ENCODE results near the gene B4GALNT4. TPM values are rescaled to one million over a fixed set of nuclear protein-coding genes. Genes with fewer than 3 reads are reported as not detected.
"Not testable (repeated sequence)": the region's sequence is repeated elsewhere in the genome, so short reads cannot be mapped to it uniquely, and the experiment has no call there.

The B4GALNT4 gene
- total RNA-seq, 1 donor from 2014 or later = 16.4 TPM

DNA sequence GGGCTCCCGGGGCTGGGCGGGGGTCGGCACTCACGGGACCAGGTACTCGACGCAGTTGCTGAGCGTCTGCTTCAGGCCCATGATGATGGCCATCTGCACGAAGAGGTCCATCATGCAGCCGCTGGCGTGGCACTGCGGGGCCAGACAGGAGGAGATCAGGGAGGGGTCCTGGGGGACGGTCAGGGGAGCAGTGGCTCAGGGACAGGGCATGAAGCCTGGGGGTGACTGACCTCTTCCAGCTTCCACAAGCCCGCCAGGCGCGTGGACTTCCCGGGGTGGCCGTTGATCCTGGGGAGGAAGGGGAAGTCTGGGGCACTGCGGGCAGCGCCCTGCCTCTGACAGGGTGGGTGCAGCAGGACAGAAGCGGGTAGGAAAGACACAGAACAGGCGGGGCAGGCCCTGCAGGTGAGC, 51.6 kb downstream of the B4GALNT4 start:
- Histone ChIP-seq H3K36me3 (no peaks in the 10 kb centered on the region), H3K79me2 (ENCODE audit: low read depth) (no peaks in the 10 kb centered on the region), H4K20me1 (ENCODE audit: low read depth) (peaks cover 4% of the 10 kb centered on the region), H2AFZ (replicated peaks) (no peak overlapping the region), H3K4me3 (no peak overlapping the region), H3K9me3 (ENCODE audit: low read depth) (no peaks in the 10 kb centered on the region), H3K27ac (no peak overlapping the region), H3K9ac (no peak overlapping the region), H3K4me1 (peaks cover 5% of the 10 kb centered on the region), H3K27me3 (peaks cover 47% of the 10 kb centered on the region), H3K4me2 (no peak overlapping the region), H3F3A (ENCODE audit: low read depth) (no peaks in the 10 kb centered on the region)
- no peak for DNase-seq (ENCODE audit: low spot score)
- TF ChIP-seq, protein P1, sequence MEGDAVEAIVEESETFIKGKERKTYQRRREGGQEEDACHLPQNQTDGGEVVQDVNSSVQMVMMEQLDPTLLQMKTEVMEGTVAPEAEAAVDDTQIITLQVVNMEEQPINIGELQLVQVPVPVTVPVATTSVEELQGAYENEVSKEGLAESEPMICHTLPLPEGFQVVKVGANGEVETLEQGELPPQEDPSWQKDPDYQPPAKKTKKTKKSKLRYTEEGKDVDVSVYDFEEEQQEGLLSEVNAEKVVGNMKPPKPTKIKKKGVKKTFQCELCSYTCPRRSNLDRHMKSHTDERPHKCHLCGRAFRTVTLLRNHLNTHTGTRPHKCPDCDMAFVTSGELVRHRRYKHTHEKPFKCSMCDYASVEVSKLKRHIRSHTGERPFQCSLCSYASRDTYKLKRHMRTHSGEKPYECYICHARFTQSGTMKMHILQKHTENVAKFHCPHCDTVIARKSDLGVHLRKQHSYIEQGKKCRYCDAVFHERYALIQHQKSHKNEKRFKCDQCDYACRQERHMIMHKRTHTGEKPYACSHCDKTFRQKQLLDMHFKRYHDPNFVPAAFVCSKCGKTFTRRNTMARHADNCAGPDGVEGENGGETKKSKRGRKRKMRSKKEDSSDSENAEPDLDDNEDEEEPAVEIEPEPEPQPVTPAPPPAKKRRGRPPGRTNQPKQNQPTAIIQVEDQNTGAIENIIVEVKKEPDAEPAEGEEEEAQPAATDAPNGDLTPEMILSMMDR (IDR thresholded peaks at IDR 0.05) = no peak
- TF ChIP-seq EZH2 (IDR thresholded peaks at IDR 0.05) (no peak), EZH2phosphoT487 (IDR thresholded peaks at IDR 0.05) (no peak)
- no peak overlapping the region for H3K4me3 Mint-ChIP-seq
- H3K9me3 Mint-ChIP-seq = peaks cover 2% of the 10 kb centered on the region
- no peaks in the 10 kb centered on the region for H3K4me1 Mint-ChIP-seq
- H3K36me3 Mint-ChIP-seq = no peaks in the 10 kb centered on the region
- H3K27ac Mint-ChIP-seq = no peak overlapping the region
- H3K27me3 Mint-ChIP-seq (ENCODE audit: insufficient read depth, low read depth) = peaks cover 25% of the 10 kb centered on the region

DNA sequence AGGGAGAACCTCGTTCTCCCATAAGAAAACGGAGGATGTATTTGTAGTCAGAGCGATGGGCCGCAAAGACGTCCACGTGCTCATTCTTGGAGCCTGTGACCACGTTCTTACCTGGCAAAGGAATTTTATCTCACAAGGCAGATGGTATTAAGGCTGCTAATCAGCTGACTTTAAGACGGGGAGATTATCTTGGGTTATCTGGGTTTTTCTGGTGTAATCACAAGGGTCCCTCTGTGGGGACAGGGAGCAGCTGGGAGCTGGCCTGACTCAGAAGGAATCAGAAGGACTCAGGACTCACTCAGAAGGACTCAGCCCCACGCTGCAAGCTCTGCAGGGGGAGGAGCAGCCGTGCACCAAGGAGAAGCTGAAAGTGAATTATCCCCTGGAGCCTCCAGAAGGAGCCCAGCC, 53.0 kb downstream of the B4GALNT4 start:
- no peaks in the 10 kb centered on the region for H3K36me3 ChIP-seq
- H3K27me3 ChIP-seq = peaks cover 34% of the 10 kb centered on the region
- H3K27ac ChIP-seq = no peak overlapping the region
- Mint-ChIP-seq H3K9me3 (peaks cover 2% of the 10 kb centered on the region), H3K36me3 (no peaks in the 10 kb centered on the region), H3K4me3 (no peak overlapping the region), H3K27me3 (ENCODE audit: insufficient read depth, low read depth) (peaks cover 23% of the 10 kb centered on the region), H3K27ac (no peak overlapping the region), H3K4me1 (no peaks in the 10 kb centered on the region)
- no peak for DNase-seq (ENCODE audit: low spot score)
- H3K4me2 ChIP-seq = no peak overlapping the region
- no peak overlapping the region for H3K9ac ChIP-seq
- no peak overlapping the region for H2AFZ ChIP-seq (replicated peaks)
- H4K20me1 ChIP-seq (ENCODE audit: low read depth) = peaks cover 4% of the 10 kb centered on the region
- no peaks in the 10 kb centered on the region for H3K9me3 ChIP-seq (ENCODE audit: low read depth)
- H3K4me3 ChIP-seq = no peak overlapping the region
- no peaks in the 10 kb centered on the region for H3K79me2 ChIP-seq (ENCODE audit: low read depth)
- H3F3A ChIP-seq (ENCODE audit: low read depth) = no peaks in the 10 kb centered on the region
- H3K4me1 ChIP-seq = no peaks in the 10 kb centered on the region
- TF ChIP-seq, protein P1 (IDR thresholded peaks at IDR 0.05) = no peak
- TF ChIP-seq EZH2phosphoT487 (IDR thresholded peaks at IDR 0.05) = no peak
- TF ChIP-seq EZH2 (IDR thresholded peaks at IDR 0.05) = no peak

DNA sequence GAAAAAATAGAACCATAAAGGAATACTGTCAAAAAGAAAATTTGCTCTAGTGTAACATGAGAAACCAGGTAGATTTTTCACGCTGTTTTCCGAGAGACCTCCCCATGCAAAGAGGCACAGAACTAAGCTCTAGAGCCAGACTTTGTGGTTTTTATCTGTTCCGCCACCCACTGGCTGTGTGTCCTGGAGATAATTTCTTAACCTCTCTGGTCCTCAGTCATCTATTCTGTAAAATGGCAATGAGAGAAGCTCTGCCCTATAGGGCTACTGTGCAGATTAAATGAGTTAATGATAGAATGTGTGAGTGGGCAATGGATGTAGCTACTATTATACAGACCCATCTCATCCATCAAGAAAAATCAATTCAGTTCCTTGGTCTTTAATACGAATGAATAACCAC, 54.9 kb downstream of the B4GALNT4 start:
- H3K9ac ChIP-seq = no peak overlapping the region
- H3K4me1 ChIP-seq = no peaks in the 10 kb centered on the region
- no peak overlapping the region for H2AFZ ChIP-seq (replicated peaks)
- H3K4me3 ChIP-seq = no peak overlapping the region
- H3K79me2 ChIP-seq (ENCODE audit: low read depth) = no peaks in the 10 kb centered on the region
- no peak overlapping the region for H3K4me3 Mint-ChIP-seq
- H3K9me3 Mint-ChIP-seq = peaks cover 2% of the 10 kb centered on the region
- peaks cover 9% of the 10 kb centered on the region for H3K27me3 Mint-ChIP-seq (ENCODE audit: insufficient read depth, low read depth)
- H3K27ac ChIP-seq = no peak overlapping the region
- H3K4me1 Mint-ChIP-seq = no peaks in the 10 kb centered on the region
- H3K4me2 ChIP-seq = no peak overlapping the region
- H3K27me3 ChIP-seq = peaks cover 14% of the 10 kb centered on the region
- no peak for DNase-seq (ENCODE audit: low spot score)
- H3F3A ChIP-seq (ENCODE audit: low read depth) = no peaks in the 10 kb centered on the region
- TF ChIP-seq EZH2 (IDR thresholded peaks at IDR 0.05) (no peak), EZH2phosphoT487 (IDR thresholded peaks at IDR 0.05) (no peak)
- TF ChIP-seq, protein P1 (IDR thresholded peaks at IDR 0.05) = no peak
- no peaks in the 10 kb centered on the region for H4K20me1 ChIP-seq (ENCODE audit: low read depth)
- H3K9me3 ChIP-seq (ENCODE audit: low read depth) = no peaks in the 10 kb centered on the region
- no peaks in the 10 kb centered on the region for H3K36me3 Mint-ChIP-seq
- H3K27ac Mint-ChIP-seq = no peak overlapping the region
- H3K36me3 ChIP-seq = no peaks in the 10 kb centered on the region

DNA sequence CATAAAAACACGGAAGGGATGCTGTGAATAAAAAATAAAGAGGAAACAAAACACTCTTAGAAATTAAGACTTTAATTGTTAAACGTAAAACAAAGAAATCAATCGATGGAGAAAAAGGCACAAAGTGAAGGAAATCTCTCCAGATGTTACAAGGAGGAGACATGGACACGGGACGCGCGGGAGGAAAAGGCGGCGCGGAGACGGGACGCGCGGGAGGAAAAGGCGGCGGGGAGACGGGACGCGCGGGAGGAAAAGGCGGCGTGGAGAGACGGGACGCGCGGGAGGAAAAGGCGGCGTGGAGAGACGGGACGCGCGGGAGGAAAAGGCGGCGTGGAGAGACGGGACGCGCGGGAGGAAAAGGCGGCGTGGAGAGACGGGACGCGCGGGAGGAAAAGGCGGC, 55.5 kb downstream of the B4GALNT4 start:
- not testable (repeated sequence) for H3K4me1 ChIP-seq; H3K4me3 ChIP-seq; H3K27me3 Mint-ChIP-seq (ENCODE audit: insufficient read depth, low read depth); H3F3A ChIP-seq (ENCODE audit: low read depth); H4K20me1 ChIP-seq (ENCODE audit: low read depth); H3K4me1 Mint-ChIP-seq; H3K27ac Mint-ChIP-seq; H2AFZ ChIP-seq (replicated peaks); H3K9me3 Mint-ChIP-seq; H3K4me2 ChIP-seq; H3K36me3 Mint-ChIP-seq; H3K79me2 ChIP-seq (ENCODE audit: low read depth); H3K9ac ChIP-seq; DNase-seq (ENCODE audit: low spot score); H3K4me3 Mint-ChIP-seq; H3K27ac ChIP-seq; H3K9me3 ChIP-seq (ENCODE audit: low read depth); H3K36me3 ChIP-seq; H3K27me3 ChIP-seq

Data from neural progenitor cell (in vitro differentiated cells).